DMS153 treated with DMSO at 0.1 percent for 48 hours (cell line): Measurements from ENCODE around the gene NOTUM.

Source experiments
- DNase-seq: peaks from one replicate; lab custom pipeline; 2025; ENCODE audit not compliant: unreplicated experiment; lab: John Stamatoyannopoulos, UW

NOTUM gene

DNA sequence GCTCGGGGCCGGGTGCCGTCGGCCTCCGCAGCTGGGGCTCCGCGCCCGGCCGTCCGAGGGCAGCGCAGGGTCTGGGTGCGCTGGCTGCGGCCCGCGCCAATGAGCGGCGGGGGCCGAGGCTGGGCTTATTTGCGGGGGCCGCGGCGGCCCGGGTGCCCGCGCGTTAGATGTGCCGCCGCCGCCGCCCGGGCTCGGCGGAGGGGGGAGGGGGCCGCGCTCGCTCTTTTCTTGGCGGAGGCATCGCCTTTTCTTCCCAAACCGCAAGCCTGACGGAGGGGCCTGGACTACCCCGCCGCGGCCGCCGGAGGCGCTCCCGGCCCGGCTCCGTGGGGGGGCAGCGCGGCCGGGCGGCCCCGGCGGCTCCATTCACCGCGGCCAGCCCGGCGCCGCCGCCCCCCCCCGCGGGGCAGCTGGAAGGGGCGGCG, at the start of gene NOTUM:
TSS of gene NOTUM (minus strand) at position 101 of the 425 bp plus-strand sequence. CDS start 278 bp downstream, outside the sequence.
- DNase-seq = no peak

GRCh38 chr17:82009413-82009812, 48.4 kb upstream of the NOTUM start:
- no peak for DNase-seq

GRCh38 chr17:82008941-82009405, 48.0 kb upstream of the NOTUM start:
- no peak for DNase-seq

DNA sequence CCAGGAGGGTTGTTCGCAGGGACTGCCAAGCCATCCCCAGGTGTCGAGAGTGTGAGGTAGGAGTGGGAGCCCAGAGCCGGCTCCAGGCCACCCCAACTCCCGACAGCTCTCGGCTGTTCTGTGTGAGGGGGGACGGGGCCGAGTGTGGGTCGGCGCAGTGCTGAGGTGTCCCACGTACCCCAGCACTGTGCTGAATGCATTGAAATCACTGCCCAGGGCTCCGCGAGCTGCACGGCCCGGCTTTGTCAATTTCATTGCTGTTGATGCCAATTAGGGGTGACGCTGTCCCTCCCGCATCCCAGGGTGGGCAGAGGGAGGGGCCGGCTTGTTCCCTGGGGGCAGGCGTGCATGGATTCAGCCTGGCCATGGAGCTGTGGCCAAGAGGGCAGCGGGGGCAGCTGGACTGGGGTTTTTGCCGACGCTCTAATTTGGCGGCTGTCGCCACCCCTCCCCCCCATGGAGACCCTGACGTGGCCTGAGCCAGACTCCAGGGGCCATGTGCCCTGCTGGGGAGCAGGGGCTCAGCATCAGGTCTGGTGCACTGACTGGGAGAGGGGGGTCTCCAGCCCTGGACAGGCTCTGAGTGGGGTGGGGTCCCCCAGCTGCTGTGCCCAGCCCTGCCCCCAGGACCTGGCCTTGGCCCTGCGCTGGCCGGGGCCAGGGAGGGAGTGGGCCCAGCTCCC, 47.4 kb upstream of the NOTUM start:
- DNase-seq = no peak

- DNase-seq = no peak
Measured at GRCh38 chr17:82007495-82008257, 46.7 kb upstream of the NOTUM start.

DNA sequence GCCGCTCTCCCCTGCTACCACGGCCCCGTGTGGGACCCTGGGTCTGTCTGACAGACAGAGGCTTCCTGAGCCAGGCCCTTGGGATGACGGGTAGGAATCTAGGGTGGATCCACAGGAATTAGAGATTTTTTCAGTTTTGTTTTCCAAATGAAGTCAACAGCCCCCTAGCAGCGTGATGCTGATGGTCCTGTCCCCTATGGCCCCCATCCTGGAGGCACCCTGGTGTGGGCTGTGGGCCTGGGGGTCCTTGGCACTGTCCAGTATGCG, 46.2 kb upstream of the NOTUM start:
- no peak for DNase-seq

GRCh38 chr17:82006468-82007227, 45.7 kb upstream of the NOTUM start:
- no peak for DNase-seq

- DNase-seq = no peak
Measured at GRCh38 chr17:82005701-82006348, 44.8 kb upstream of the NOTUM start.

DNA sequence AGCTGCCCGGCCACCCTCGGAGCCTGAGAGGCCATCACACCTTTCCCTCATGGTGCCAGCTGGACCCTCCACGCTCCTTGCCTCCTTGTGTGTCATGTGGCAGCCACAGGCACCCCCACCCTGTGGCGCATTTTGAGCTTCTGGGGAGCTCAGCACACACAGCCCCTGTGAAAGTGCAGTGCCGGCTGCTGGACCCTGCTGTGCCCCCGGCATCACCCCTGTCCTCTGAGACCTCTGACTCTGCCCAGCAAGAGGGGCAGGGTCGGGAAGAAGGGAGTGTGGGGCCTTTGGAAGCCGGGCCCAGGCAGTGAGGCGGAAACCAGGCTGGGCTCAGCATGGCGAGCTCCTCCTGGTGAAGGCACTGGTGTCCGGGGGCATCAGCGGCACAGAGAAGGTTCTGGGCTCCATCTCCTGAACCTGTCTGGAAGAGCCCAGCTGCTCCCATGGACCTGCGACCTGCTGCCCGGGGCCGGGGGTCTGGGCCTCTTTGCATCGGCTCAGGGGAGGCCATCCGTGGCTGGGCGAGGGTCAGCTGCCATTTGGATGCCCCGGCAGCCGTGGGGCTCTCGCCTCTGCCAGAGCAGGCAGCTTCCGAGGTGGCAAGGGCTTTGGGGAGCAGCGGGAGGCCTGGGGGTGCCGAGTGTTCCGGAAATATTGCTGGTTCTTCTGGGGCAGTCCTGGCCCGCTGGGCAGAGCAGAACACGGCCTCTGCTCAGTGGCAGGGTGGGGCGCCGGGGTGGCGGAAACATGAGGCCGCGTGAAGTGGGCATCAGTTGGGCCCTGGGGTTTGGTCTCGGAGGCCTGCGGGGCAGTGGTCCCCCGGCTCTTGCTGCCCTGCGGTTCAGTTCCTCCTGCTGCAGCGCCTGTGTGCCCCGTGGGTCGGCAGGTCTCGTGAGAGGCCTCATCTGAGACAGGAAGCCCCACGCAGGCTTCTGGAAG, 43.8 kb upstream of the NOTUM start:
- DNase-seq = no peak

GRCh38 chr17:82003411-82004381, 42.7 kb upstream of the NOTUM start:
- DNase-seq = no peak

DNA sequence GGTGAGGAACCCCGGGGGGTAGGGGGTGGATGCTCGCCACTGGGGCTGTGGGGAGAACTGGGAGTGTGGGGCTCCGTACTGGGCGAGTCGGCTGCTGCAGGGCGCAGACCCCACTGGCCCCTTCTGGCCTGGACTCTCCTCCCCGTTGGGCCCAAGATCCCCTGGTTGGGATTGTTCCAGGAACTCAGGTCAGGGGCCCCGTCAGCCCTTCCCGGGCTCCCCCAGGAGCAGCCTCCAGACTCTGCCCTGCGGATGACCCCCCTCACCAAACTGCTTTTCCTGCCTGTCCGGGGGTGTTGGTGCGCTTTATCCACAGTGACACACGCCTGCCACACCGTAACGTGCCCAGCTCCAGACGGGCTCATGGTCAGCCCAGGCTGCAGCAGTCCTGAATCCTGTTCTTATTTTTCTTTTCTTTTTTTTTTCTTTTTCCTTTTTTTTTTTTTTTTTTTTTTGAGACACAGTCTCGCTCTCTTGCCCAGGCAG, 40.6 kb upstream of the NOTUM start:
- DNase-seq = no peak

GRCh38 chr17:82000803-82001570, 40.0 kb upstream of the NOTUM start:
- no peak for DNase-seq

- no peak for DNase-seq
Measured at GRCh38 chr17:81999976-82000802, 39.2 kb upstream of the NOTUM start.

GRCh38 chr17:81999587-81999975, 38.6 kb upstream of the NOTUM start:
- no peak for DNase-seq

DNA sequence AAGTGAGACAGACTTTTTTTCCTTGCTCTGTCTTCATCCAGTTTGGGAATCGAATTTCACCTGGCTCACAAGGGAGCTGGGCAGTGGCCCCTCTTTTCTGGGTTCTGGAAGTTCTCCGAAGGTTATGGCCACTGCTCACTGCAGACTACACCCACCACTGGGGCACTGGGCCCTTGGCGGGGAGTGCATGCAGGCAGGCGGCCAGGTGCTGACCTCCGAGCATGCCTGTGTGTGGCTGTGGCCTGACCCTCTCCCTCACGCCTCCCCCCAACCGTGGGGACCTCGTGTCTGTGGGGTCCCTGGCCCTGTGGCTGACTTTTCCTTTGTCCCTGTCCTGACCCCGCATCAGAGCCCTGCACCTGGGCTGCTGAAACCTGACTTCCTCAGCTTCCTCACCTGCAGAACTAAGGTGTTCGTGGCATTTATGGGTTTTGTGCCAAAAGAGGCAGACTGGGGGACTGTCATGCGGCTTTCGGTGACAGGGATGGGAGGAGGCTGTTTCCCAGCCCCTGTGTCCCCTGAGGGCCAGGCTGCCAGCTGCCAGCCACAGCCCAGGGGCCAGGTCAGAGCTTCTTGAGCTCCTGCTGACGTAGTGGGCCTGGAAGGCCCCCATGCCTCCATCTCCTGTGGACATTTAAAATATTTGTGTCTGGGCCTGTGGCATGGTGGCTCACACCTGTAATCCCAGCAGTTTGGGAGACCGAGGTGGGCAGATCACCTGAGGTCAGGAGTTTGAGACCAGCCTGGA, 37.9 kb upstream of the NOTUM start:
- no peak for DNase-seq

DNA sequence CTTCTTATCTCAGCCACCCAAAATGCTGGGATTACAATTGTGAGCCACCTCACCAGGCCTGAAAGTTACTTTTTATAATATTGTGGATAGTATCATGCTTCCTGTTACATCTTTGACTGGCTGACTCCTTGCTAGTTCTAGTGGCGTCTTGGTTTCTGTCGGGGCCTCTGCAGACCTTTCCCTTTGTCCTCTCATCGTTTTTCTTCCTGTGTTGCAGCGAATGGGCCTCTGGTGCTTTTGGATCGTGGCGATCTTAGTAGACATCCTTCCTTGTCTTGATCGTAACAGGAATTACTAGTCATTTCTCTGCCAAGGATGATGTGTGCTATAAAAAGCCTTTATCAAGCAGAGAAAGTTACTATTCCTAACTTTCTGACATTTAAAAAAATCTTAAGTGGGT, 37.2 kb upstream of the NOTUM start:
- no peak for DNase-seq
